HepG2 (cell line): ENCODE results near the gene CNBD2. TPM values are rescaled to one million over a fixed set of nuclear protein-coding genes. Genes with fewer than 3 reads are reported as not detected.

Source experiments
- ATF2 ChIP-seq: sonication (generic); formaldehyde crosslinking; IDR thresholded peaks from 2 replicates; pipeline ENCODE4 v1.4.0; 2020; ENCODE audit warnings: missing genetic modification reagents
- EED ChIP-seq: sonication (generic); formaldehyde crosslinking; IDR thresholded peaks from 2 replicates; pipeline ENCODE4 v1.5.0; 2020; ENCODE audit warnings: mild to moderate bottlenecking, missing genetic modification reagents
- ERF ChIP-seq: IDR thresholded peaks from 2 replicates; pipeline ENCODE4 v1.6.1; 2018; ENCODE audit warnings: missing biosample characterization, missing genetic modification reagents
- FOSL2 ChIP-seq: sonication (generic); formaldehyde crosslinking; IDR thresholded peaks from 2 replicates; pipeline ENCODE4 v1.4.0; 2020; ENCODE audit warnings: missing genetic modification reagents
- GATAD2A ChIP-seq: IDR thresholded peaks from 2 replicates; pipeline ENCODE4 v1.6.1; 2016
- KDM2A ChIP-seq: sonication (generic); formaldehyde crosslinking; IDR thresholded peaks from 2 replicates; pipeline ENCODE4 v1.4.0; 2020; ENCODE audit warnings: low read depth, missing genetic modification reagents, borderline replicate concordance
- KDM4B ChIP-seq: sonication (generic); formaldehyde crosslinking; IDR thresholded peaks from 2 replicates; pipeline ENCODE4 v1.4.0; 2020; ENCODE audit warnings: missing genetic modification reagents
- MAFF ChIP-seq: IDR thresholded peaks from 2 replicates; pipeline ENCODE4 v1.6.1; 2011; ENCODE audit warnings: low read depth, low read length, improper control_type of control experiment
- MEF2D ChIP-seq: sonication (generic); formaldehyde crosslinking; IDR thresholded peaks from 2 replicates; pipeline ENCODE4 v1.5.1; 2020; ENCODE audit warnings: mild to moderate bottlenecking, missing genetic modification reagents
- RAD21 ChIP-seq: fragments of 450-650 bp; formaldehyde crosslinking; IDR thresholded peaks from 2 replicates; pipeline ENCODE4 v1.5.0; 2020; ENCODE audit warnings: mild to moderate bottlenecking
- SMC3 ChIP-seq: IDR thresholded peaks from 2 replicates; pipeline ENCODE4 v1.6.1; 2011; ENCODE audit warnings: low read length, improper control_type of control experiment
- STAG1 ChIP-seq: sonication (generic); formaldehyde crosslinking; IDR thresholded peaks from 2 replicates; pipeline ENCODE4 v1.4.0; 2020; ENCODE audit warnings: missing genetic modification reagents
- TFAP4 ChIP-seq: sonication (generic); IDR thresholded peaks from 2 replicates; pipeline ENCODE4 v1.6.1; 2016; ENCODE audit warnings: low read depth, borderline replicate concordance
- THAP11 ChIP-seq: IDR thresholded peaks from 2 replicates; pipeline ENCODE4 v1.6.1; 2016; ENCODE audit warnings: missing biosample characterization, missing genetic modification reagents
- XRCC5 ChIP-seq: fragments of 200-400 bp; formaldehyde crosslinking; optimal IDR thresholded peaks from 2 replicates; pipeline ENCODE3; 2017; ENCODE audit warnings: mild to moderate bottlenecking, low read length
- ZBTB14 ChIP-seq: sonication (generic); formaldehyde crosslinking; IDR thresholded peaks from 2 replicates; pipeline ENCODE4 v1.4.0; 2020; ENCODE audit warnings: missing genetic modification reagents
- ZC3H4 ChIP-seq: sonication (generic); formaldehyde crosslinking; IDR thresholded peaks from 2 replicates; pipeline ENCODE4 v1.4.0; 2020; ENCODE audit warnings: missing genetic modification reagents, borderline replicate concordance
- polyA plus RNA-seq, 8 experiments: library from polyadenylated mRNA; depleted of rRNA in 3 of 8; stranded (reverse) in 7 of 8; unstranded in 1 of 8; fragments of >200 nt; fragmentation: Illumina TruSeq in 4 of 8; extraction: Trizol in 4 of 8; gene quantifications; 2 replicates each; pipeline versions ENCODE4 v1.2.1 to v1.2.3, GENCODE V29; 2011 to 2016; ENCODE audit warnings: low read depth in 4 of 8, missing spikeins in 1 of 8, mixed read lengths in 1 of 8; ENCODE audit not compliant: insufficient read depth in 1 of 8
- total RNA-seq, 5 experiments: library from RNA; depleted of rRNA; stranded (reverse); fragments of >200 nt; fragmentation: Illumina TruSeq; extraction: Trizol; gene quantifications; 2 replicates each; pipeline ENCODE4 v1.2.3, GENCODE V29; 2016; ENCODE audit warnings: low read depth in 1 of 5
- TF ChIP-seq, protein P1 (sequence below): sonication (generic); formaldehyde crosslinking; IDR thresholded peaks from 2 replicates; pipeline ENCODE4 v1.5.0; 2020; ENCODE audit warnings: mild to moderate bottlenecking, missing genetic modification reagents, moderate library complexity

CNBD2 gene
- total and polyA plus RNA-seq, 2 of the 13 experiments (the other 11 are each of a cell fraction or from before 2014, with no cell fraction given): 12.4 to 22.8 TPM

DNA sequence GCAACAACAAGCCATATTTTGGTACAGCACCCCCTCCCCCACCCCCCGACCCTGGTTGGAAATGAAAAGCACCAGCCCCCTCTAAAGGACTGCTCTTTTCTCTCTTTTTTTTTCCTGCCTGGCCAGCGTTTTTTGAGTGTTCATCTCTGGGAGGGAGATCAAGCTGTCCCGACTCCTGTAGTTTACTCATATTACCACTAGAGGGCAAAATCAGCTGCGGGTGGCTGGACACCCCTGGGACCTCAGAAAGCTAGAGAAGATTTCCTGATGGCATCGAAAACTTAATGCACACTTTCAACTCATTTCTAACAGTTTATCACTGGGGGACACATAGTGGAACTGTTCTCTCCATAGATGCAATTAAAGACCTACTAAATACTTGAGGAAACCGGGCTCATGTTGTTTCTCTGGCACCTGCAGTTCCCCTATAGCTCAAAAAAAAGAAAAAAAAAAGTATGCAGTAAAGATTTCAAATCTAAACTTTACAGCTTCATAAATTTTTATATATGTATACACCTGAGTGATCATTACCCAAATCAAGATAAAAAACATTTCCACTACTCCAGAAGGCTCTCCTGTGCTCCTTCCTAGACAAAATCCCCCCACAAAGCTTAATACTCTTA lies 24.4 kb downstream of the CNBD2 start (continued):
- TF ChIP-seq XRCC5: peak; percentile 85
- no peak for TF ChIP-seq MEF2D
- 0 out of 2 replicates have a peak, but pooled peaks have one; percentile 9 for TF ChIP-seq THAP11 (CRISPR knock-in tag)
- no peak for TF ChIP-seq KDM4B (CRISPR knock-in tag)
- peak; percentile 82; the same call in 1 of the 2 replicates for TF ChIP-seq TFAP4
- TF ChIP-seq ZBTB14 (CRISPR knock-in tag): no peak
- 0 out of 2 replicates have a peak, but pooled peaks have one; percentile 30 for TF ChIP-seq ERF (CRISPR knock-in tag)
- peak; percentile 96 for TF ChIP-seq SMC3
- TF ChIP-seq EED (CRISPR knock-in tag): no peak
- TF ChIP-seq ZC3H4 (CRISPR knock-in tag): no peak
- TF ChIP-seq ATF2 (CRISPR knock-in tag): 0 out of 2 replicates have a peak, but pooled peaks have one; percentile 20
- peak; percentile 69 for TF ChIP-seq MAFF
- TF ChIP-seq, protein P1, sequence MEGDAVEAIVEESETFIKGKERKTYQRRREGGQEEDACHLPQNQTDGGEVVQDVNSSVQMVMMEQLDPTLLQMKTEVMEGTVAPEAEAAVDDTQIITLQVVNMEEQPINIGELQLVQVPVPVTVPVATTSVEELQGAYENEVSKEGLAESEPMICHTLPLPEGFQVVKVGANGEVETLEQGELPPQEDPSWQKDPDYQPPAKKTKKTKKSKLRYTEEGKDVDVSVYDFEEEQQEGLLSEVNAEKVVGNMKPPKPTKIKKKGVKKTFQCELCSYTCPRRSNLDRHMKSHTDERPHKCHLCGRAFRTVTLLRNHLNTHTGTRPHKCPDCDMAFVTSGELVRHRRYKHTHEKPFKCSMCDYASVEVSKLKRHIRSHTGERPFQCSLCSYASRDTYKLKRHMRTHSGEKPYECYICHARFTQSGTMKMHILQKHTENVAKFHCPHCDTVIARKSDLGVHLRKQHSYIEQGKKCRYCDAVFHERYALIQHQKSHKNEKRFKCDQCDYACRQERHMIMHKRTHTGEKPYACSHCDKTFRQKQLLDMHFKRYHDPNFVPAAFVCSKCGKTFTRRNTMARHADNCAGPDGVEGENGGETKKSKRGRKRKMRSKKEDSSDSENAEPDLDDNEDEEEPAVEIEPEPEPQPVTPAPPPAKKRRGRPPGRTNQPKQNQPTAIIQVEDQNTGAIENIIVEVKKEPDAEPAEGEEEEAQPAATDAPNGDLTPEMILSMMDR (CRISPR knock-in tag): peak; percentile 84
- TF ChIP-seq STAG1 (CRISPR knock-in tag): peak; percentile 87
- peak; percentile 63 for TF ChIP-seq RAD21 (CRISPR knock-in tag)
- 0 out of 2 replicates have a peak, but pooled peaks have one; percentile 32 for TF ChIP-seq GATAD2A
- TF ChIP-seq FOSL2 (CRISPR knock-in tag): 0 out of 2 replicates have a peak, but pooled peaks have one; percentile 17
- 0 out of 2 replicates have a peak, but pooled peaks have one; percentile 27 for TF ChIP-seq KDM2A (CRISPR knock-in tag)
